G401.6 (cell line): ENCODE data around the gene MAS1.
"Not testable (repeated sequence)": the region's sequence is repeated elsewhere in the genome, so short reads cannot be mapped to it uniquely, and the experiment has no call there.

Source experiments
- FAIRE-seq: peaks from 2 replicates; lab custom pipeline; 2012; peaks lifted over from hg19 to GRCh38; lab: Jason Lieb, UNC

Gene MAS1

DNA sequence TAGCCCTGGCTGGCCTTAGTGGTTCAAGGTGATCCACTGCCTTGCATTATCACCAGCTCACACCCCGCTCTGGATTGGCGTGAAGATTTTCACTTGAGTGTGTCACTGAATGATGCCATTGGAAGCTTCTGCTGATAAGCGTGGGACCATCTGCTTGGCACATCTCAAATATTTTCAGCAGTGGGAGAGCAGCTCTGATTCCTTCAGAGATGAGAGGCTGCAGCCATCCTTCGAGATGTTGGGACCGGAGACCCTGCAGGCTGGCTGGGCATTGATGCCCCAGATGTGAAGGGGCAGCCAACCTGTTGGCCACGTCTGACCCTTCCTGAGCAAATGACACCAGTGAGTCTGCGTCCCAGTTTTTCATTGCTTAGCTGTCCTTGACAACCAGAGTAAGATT, at the start of gene MAS1:
Gene MAS1, plus strand, starts transcription at position 197 of the 400 bp plus-strand sequence. CDS start 15,968 bp downstream, outside the sequence.
- FAIRE-seq, result no peak

DNA sequence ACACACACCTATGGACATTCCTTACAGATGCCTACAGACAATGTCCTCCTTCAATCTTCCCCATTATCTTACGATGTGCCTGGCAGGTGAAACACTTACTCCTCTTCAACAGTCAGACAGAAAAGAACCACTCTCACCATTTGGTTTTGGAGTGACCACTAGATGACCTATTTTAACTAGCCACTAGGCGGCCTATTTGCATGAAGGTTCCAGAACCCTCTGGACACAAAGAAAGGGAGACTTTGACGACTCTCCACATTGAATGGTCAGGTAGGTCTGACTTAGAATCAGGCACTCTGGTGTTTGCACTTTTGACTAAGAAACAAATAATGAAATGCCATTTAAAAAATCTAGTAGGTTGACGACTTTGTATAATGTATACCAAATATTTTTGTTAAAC, 48.8 kb upstream of the MAS1 start:
- no peak for FAIRE-seq

DNA sequence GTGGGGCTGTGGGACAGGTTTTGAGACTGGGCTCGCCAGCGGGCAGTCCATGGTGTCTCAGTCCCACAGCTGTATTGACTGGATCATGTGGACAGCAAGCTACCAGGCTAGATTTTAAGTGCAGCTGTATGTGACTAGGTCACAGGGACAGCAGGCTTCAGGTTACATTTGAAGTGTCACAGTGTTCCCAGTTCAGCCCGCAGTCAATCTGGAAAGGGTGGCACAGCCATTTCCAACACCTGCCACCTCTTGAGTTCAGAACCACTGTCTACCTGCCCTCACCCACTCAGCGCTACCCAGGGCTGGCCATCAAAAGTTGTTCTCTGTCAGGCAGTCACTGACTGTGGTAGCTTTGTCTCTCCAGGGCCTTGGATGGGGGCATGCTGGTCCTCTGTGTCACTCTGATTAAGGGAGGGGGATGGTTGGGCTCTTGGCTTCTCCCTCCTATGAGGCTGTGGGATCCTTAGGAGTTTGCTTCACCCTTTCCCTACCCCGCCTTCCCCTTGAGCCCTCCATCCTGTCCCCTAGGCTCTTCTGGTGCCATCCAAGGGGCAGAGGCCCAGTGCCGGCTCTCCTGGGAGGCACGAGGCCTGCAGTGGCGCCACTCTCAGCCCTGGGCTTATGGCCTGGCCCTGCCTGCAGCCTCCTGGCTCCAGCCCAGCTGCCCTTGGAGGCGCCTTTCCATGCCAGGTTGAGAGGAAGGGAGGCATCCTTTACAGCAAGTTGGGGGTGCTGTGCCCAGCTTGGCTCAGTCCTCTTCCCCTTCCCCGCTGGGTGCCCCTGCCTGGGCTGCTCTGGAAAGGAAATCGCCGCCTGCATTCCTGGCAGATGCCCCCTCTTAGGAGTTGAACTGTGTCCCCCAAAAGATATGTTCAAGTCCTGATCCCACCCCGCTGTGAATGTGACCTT, 45.8 kb upstream of the MAS1 start:
- no peak for FAIRE-seq

DNA sequence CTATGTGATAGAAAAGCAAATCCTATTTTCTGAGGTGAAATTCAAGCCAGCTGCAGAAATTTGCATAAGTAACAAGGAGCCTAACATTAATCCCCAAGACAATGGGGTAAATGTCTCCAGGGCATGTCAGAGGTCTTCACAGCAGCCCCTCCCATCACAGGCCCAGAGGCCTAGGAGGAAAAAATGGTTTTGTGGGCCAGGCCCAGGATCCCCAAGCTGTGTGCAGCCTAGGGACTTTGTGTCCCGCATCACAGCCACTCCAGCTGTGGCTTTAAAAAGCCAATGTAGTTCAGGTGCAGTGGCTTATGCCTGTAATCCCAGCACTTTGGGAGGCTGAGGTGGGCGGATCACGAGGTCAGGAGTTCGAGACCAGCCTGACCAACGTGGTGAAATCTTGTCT, 42.2 kb upstream of the MAS1 start:
- not testable (repeated sequence) for FAIRE-seq

DNA sequence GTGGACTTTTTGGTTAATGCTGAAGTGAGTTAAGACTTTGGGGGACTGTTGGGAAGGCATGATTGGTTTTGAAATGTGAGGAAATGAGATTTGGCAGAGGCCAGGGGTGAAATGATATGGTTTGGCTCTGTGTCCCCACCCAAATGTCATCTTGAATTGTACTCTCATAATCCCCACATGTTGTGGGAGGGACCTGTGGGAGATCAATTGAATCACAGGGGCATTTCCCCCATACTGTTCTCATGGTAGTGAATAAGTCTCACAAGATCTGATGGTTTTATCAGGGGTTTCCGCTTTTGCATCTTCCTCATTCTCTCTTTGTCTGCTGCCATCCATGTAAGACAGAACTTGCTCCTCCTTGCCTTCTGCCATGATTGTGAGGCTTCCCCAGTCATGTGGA, 40.9 kb upstream of the MAS1 start:
- not testable (repeated sequence) for FAIRE-seq

DNA sequence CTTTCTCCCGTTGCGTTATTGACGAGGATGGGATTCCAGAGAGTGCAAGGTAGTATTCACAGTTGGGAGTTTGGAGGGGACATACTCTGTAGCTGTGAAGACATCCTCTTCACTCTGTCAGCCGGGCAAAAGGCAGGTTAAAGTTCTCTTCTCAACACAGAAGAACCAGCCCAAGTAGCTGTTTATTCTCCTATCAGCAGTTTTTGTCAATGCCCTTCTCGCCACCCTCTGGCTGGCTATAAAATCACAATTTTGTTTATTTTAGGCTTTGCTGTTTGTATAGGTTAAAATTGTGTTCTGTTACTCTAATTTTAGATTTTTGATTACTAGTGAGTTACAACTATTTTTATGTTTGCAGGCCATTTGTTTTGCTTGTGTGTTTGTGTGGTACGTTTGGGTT, 37.9 kb upstream of the MAS1 start:
- FAIRE-seq, result peak; percentile 15

DNA sequence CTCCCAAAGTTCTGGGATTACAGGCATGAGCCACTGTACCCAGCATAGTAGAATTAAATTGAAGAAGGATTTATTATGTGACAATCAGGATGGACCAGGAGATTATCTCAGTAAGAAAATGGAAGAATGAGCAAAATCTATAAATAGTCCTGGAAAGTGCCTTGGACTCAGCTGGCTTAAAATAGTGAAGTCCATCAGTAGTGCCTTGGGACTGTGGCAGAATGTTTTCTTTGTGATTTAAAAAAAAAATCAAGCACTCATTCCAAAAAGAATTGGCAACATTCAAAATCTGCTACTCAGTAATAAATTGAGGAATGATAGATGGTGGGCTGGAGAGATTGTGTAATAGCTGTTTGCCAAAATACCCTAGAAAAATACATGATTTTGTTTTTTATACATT, 37.0 kb upstream of the MAS1 start:
- no peak for FAIRE-seq

DNA sequence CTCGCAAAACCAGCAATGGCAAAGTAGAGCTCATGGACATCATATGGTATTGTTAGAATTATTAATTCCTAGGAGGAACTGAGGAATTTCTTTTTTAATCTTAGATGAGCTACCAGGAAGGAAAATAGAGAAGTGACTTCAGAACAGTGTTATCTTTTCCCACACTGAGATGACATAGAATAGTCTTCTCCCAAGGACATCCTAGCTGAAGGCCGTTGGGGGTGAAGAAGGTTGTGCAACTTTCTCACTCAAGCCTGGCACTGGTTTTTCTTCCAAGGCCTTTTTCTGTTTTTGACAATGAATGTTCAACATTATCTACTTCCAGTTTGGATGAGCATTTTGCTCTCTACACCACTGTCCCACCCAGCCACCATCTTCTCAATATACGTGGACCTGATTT, 35.8 kb upstream of the MAS1 start:
- no peak for FAIRE-seq

DNA sequence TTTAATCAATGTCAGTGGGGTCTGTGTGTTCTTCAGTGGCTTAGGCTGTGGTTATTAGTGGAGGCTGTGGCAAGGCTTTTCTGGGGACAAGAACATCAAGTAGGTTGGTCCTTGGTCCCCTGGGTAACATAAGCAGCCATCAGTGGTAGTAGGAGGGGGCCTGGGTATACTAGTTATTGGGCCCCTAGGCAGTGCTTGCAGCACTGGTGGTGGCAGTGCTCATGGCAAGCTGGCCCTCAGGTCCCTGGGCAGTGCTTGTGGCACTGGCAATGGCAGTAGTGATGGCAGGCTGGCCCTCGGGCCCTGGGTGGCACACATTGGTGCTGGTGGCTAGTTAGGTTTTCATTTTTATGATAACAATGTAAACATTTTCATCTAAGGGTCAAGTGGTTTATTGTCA, 32.5 kb upstream of the MAS1 start:
- FAIRE-seq, result no peak

DNA sequence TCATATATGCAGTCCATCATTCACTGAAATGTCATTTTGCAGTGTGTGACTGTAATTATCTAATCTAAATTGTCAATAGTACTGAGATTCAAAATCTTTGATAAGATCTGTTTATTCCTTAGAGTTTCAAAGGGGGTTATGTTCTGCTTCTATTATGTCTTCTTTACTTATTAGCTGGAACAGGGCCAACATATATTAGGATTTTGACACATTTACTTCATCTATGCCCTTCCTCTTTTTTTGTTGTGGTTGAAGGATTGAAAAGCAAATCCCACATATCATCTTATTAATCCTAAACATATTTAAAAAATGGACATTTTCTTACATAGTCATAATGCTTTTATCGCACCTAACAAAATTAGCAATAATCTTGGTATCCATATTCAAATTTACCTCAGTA, 30.3 kb upstream of the MAS1 start:
- no peak for FAIRE-seq

DNA sequence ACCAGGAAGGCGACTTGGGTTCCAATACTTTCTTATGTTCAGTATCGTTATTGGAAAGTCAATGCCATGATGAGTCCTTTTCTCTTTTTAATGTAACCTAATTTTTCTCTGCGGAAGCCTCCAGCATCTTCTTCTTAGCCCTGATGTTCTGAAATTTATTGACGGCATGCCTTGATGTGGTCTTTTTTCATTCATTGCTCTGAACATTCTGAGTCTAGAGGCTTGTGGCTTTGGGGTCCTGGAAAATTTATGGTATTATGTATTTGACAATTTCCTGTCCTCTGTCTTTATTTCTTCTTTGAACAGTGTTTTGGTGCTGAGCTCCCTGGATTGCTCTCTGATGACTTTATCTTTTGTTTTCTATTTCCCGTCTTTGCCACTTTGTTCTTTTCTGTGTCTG, 28.7 kb upstream of the MAS1 start:
- no peak for FAIRE-seq

DNA sequence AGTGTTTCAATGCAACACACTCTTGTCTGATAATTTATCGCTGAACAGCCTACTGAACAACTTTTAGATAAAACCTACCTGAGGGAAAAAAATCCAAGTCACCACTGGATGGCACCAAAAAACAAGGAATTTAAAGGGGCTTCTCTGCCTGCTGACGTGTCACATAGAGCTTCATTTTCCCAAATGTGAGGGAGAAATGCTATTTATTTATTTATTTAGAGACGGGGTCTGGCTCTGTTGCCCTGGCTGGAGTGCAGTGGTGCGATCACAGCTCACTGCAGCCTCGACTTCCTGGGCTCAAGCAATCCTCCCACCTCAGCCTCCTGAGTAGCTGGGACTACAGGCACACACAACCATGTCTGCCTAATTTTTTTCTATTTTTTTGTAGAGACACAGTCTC, 27.4 kb upstream of the MAS1 start:
- FAIRE-seq, result peak; percentile 92

DNA sequence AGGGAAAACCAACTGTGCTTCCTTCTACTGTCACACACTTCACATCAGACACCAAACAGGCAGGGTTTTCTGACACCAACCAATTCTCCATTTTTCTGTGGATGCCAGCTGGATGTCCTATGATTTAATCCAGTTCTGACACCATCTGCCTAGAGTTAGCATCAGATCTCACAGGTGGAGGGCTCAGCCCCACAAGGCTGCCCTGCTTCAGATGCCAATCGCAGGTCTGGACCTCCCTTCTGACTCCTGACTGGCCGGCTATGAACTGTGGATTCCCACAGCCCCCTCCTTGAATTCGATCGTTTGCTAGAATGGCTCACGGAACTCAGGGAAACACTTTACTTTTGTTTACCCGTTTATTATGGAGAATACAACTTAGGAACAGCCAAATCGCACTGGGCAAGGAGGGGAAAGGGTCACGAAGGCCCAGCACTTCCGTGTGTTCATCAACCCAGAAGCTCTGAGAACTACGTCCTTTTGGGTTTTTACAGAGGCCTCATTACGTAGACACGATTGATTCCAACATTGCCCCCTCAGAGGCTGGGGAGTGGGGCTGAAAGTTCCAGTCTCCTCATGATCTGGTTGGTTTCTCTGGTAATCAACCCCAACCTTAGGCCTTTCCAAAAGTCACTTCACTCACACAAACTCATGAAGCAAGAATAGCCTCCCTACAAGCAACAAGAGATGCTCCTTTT, 25.4 kb upstream of the MAS1 start:
- no peak for FAIRE-seq

DNA sequence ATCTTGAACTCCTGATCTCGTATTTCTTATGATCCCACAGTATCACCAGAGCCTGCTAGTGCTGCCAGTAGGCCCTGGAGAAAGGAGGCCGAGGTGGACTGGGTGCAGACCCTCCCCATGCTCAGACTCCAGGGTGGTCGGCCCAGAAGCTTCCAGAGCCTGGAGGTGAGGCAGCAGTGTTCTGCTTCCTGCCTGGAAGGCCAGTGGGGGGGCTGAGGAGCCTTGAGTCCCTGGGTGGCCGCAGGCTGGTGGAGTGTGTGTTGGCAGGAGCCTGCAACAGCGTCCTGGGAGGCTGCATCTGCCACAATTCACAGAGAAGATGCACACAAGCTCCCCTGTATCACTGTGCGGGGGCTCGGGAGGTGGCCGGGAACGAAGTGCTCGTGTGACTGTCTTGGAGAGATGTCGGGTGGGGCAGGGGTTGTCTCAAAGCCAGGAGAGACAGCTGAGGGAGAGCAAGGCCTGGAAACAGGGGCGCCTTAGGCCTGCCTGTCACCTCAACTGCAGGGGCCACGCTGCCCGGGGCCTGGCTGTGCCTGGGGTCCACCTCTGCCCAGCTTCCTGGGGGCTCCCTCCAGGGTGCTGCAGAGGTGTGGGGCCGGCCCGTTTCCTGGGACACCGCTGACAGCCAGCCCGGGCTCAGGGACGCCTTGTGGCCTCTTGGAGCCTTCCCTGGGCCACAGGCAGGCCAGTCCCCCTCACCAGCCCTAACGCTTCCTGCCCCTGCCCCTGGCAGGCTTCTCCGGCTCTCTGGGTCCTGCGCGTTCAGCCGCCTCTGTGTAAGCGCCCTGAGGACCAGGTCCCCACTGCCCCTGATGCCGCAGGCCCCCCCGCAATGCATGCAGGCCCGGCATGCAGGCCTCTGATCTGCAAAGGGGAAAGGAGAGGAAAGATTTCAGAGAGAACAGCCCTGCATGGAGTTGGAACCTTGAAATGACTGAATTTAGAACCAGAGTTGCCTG, 24.2 kb upstream of the MAS1 start:
- FAIRE-seq, result no peak

DNA sequence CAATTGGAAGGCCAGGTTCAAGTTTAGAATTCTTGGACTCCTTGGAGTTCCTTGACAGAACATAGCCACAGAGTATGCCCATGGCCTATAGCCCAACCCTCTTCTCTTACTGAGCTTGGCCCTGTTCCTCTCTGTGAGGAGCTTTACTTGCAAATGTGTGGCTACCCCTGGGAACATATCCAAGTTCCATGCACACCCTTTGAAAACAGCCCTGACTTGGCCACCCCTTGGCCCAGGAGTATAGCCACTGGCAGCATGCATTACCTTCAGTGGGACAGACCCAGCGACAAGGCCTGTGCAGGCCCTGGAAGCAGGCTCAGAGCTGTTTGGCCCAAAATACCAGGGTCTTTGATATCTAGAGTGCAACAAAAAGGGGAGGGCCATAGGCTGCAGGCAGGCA, 19.5 kb upstream of the MAS1 start:
- no peak for FAIRE-seq

DNA sequence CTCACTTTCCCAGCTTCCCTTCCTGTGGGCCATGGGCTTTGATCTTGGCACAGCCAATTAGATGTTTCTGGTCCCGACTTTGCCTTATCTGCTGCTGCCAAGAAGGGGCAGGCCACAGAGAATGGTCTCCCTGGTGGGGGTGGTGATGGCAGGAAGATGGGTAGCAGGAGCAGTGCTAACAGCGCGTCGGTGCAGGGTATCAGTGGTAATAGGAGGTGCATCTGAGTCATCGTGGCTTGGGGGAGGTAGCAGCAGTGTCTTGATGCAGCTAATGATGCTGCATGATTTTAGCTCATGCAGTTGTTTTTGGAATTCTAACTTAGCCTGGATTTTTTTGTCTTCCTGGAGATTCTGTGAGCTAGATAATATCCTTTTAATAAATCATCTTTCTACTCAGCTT, 18.9 kb upstream of the MAS1 start:
- no peak for FAIRE-seq

DNA sequence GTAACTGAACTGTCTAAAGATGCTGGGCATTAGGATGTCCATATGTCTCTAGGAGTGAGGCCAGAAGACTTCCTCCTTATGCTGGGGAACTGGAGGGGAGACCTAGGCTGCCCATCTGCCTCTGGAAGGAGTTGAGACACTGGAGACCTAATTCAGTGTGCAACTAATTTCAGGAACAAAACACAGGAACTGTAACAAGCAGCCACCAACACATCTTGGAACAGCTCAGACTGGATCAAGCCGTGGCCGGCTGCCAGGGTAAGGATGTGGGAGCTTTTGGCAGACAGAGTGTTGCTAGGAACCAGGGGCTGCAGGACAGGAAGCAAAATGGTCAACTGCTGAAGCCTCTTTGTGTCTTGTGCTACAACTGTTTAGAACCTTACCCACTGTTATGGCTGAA, 16.4 kb upstream of the MAS1 start:
- FAIRE-seq, result no peak

DNA sequence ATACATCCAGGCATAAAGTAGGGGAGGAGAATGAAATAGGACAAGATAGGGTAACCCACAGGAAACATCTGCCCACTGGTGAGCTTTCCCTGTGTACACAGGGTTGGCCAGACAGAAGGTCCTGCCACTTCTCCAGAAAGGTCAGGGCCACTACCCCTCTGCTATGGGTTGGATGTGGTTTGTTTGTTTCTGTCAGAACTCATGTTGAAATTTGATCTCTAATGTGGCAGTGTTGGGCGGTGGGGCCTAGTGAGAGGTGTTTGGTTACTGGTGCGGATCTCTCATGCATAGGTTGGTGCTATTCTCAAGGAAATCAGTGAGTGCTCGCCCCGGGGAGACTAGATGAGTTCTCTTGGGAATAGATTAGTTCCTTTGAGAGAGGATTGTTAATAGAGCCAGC, 15.6 kb upstream of the MAS1 start:
- no peak for FAIRE-seq

DNA sequence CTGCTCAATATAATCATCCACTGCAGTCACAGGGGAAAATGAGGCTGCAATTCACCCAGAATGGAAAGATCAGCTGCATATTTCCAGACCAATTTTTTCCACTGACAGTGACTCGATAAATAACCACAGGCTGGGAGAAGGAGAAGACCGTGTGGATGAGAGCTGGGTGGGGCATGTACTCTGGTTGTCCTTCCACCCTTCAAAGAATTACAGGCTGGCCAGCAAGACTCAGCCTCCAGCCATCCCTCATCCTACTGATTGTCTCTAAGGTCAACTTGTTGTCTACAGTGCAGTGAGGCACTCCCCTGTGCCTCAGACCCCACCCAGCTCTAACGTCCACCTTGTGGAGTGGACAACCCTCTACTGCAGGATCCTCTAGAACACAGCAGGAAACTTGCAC, 14.5 kb upstream of the MAS1 start:
- no peak for FAIRE-seq

DNA sequence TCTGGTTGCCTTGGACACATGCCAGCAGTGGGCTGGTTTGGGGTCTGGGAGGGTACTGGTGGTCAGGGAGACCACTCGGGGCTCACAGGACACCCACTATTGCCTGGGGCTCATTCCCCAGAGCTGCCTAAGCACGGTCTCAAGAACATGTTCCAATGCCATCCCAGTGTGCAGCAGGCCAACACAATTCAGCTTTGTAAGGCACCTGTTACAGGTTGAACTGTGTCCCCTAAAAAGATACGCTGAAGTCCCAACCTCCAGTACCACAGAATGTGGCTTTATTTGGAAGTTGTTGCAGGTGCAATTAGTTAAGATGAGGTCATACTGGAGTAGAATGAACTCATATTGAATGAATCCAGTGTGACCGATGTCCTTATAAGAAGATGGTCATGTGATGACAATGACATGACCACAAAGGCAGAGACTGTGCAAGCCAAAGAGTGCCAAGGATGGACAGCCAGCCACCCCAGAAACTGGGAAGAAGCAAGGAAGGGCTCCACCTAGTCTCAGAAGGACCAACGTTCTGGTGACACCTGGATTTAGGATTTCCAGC, 13.5 kb upstream of the MAS1 start:
- FAIRE-seq, result no peak

DNA sequence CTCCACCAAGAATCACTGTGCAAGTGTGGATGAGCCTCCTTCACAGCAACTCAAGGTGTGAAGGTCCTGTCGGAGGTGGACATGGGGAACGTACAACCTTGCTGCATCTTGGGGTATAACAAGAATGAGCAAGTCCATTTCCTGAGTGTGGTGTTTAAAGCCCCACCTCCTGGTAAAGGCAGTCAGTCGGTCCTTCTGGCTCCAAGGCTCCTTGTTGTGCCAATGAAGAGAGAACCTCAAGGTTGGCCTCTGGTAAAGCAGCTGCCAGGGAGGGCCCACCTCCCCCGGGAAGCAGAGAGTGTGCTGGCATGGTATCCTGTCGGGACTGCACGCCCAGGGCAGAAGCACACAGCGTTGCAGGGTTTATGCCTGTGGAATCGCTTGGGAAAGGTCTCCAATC, 12.4 kb upstream of the MAS1 start:
- FAIRE-seq, result no peak

DNA sequence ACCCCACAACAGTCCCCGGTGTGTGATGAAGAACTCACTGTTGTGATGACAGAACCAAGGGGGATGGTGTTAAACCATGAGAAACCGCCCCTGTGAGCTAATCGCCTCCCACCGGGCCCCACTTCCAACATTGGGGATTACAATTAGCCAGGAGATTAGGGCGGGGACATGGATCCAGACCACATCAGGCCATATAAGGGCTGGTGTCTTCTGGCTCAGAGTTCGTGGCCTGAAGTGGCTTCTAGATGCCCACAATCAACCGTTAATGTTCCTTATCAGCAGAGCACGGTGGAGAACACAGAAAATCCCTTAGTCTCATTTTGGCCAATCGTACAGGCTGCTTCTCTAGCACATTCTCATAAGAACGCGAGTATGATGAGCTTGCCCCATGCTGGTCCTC, 10.9 kb upstream of the MAS1 start:
- FAIRE-seq, result no peak
